HG03159 (cell line): ENCODE results near the gene PHLDB2.
"Not testable (repeated sequence)": the region's sequence is repeated elsewhere in the genome, so short reads cannot be mapped to it uniquely, and the experiment has no call there.

ENCODE experiments used
- ATAC-seq: cut with Tn5 transposase; IDR thresholded peaks from one replicate; pipeline ENCODE4 v1.9.1; 2021; ENCODE audit warnings: mild to moderate bottlenecking, moderate library complexity; ENCODE audit not compliant: unreplicated experiment

PHLDB2 gene

GRCh38 chr3:111859061-111859973, at the start of gene PHLDB2:
Gene PHLDB2 (plus strand): TSS chr3:111859265. CDS start chr3:111884078, 24,813 bp downstream.
- ATAC-seq = peak; percentile 38

GRCh38 chr3:111810909-111811308, 48.2 kb upstream of the PHLDB2 start:
- no peak for ATAC-seq

- no peak for ATAC-seq
These were observed 47.3 kb upstream of the PHLDB2 start for GRCh38 chr3:111811811-111812210.

GRCh38 chr3:111812701-111813100, 46.4 kb upstream of the PHLDB2 start:
- ATAC-seq = no peak

- ATAC-seq = no peak
These were observed 45.6 kb upstream of the PHLDB2 start for GRCh38 chr3:111813441-111813840.

GRCh38 chr3:111813979-111814378, 45.1 kb upstream of the PHLDB2 start:
- ATAC-seq = no peak

- not testable (repeated sequence) for ATAC-seq
These were observed 42.3 kb upstream of the PHLDB2 start for GRCh38 chr3:111816771-111817170.

- ATAC-seq = no peak
These were observed 39.1 kb upstream of the PHLDB2 start for GRCh38 chr3:111819927-111820326.

GRCh38 chr3:111820651-111821050, 38.4 kb upstream of the PHLDB2 start:
- ATAC-seq = no peak

GRCh38 chr3:111821891-111822290, 37.2 kb upstream of the PHLDB2 start:
- no peak for ATAC-seq

GRCh38 chr3:111822804-111823203, 36.3 kb upstream of the PHLDB2 start:
- no peak for ATAC-seq

GRCh38 chr3:111823341-111823855, 35.7 kb upstream of the PHLDB2 start:
- ATAC-seq = no peak

- no peak for ATAC-seq
These were observed 34.7 kb upstream of the PHLDB2 start for GRCh38 chr3:111824351-111824750.

GRCh38 chr3:111827871-111828270, 31.2 kb upstream of the PHLDB2 start:
- ATAC-seq = no peak

- ATAC-seq = no peak
These were observed 30.5 kb upstream of the PHLDB2 start for GRCh38 chr3:111828530-111828929.

GRCh38 chr3:111829023-111829422, 30.0 kb upstream of the PHLDB2 start:
- no peak for ATAC-seq

- ATAC-seq = no peak
These were observed 27.2 kb upstream of the PHLDB2 start for GRCh38 chr3:111831840-111832239.

GRCh38 chr3:111837112-111837511, 22.0 kb upstream of the PHLDB2 start:
- ATAC-seq = no peak

- ATAC-seq = no peak
These were observed 20.9 kb upstream of the PHLDB2 start for GRCh38 chr3:111838133-111838532.

- no peak for ATAC-seq
These were observed 13.0 kb upstream of the PHLDB2 start for GRCh38 chr3:111846039-111846438.

GRCh38 chr3:111846717-111847116, 12.3 kb upstream of the PHLDB2 start:
- no peak for ATAC-seq

GRCh38 chr3:111848283-111848682, 10.8 kb upstream of the PHLDB2 start:
- ATAC-seq = no peak
